ENCODE data around the gene NCAPD3.
"Not testable (repeated sequence)": the region's sequence is repeated elsewhere in the genome, so short reads cannot be mapped to it uniquely, and the experiment has no call there.

Gene NCAPD3, protein sequence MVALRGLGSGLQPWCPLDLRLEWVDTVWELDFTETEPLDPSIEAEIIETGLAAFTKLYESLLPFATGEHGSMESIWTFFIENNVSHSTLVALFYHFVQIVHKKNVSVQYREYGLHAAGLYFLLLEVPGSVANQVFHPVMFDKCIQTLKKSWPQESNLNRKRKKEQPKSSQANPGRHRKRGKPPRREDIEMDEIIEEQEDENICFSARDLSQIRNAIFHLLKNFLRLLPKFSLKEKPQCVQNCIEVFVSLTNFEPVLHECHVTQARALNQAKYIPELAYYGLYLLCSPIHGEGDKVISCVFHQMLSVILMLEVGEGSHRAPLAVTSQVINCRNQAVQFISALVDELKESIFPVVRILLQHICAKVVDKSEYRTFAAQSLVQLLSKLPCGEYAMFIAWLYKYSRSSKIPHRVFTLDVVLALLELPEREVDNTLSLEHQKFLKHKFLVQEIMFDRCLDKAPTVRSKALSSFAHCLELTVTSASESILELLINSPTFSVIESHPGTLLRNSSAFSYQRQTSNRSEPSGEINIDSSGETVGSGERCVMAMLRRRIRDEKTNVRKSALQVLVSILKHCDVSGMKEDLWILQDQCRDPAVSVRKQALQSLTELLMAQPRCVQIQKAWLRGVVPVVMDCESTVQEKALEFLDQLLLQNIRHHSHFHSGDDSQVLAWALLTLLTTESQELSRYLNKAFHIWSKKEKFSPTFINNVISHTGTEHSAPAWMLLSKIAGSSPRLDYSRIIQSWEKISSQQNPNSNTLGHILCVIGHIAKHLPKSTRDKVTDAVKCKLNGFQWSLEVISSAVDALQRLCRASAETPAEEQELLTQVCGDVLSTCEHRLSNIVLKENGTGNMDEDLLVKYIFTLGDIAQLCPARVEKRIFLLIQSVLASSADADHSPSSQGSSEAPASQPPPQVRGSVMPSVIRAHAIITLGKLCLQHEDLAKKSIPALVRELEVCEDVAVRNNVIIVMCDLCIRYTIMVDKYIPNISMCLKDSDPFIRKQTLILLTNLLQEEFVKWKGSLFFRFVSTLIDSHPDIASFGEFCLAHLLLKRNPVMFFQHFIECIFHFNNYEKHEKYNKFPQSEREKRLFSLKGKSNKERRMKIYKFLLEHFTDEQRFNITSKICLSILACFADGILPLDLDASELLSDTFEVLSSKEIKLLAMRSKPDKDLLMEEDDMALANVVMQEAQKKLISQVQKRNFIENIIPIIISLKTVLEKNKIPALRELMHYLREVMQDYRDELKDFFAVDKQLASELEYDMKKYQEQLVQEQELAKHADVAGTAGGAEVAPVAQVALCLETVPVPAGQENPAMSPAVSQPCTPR (N-terminal part only)

GRCh38 chr11:134223836-134224709 lies at the start of gene NCAPD3, which contains the start of gene VPS26B:
TSS of gene NCAPD3 (minus strand) at chr11:134223967. CDS start at chr11:134223926, 41 bp downstream.
TSS of gene VPS26B (plus strand) at chr11:134224671. CDS start at chr11:134225123, 452 bp downstream.
- DNase-seq (ENCODE audit: low spot score): peak; percentile 95

DNA sequence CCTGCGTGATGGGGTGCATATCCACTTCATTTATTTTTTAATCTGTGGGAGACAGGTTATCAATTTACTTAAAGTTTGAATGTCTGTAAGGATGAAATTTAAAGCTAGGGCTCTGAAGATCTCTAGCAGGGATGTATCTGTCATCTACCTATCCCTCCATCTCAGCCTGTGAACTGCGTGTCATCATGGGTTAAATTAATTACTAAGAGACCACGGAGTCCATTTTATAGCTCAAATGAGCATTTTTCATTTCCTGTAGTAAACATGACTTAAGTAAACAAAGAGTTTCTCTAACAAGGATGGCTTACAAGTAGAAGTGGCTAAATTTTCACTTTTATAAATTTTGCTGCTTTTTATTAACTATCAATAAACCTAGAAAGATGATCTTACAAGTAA lies 49.5 kb upstream of the NCAPD3 start:
- DNase-seq (ENCODE audit: low spot score): no peak

DNA sequence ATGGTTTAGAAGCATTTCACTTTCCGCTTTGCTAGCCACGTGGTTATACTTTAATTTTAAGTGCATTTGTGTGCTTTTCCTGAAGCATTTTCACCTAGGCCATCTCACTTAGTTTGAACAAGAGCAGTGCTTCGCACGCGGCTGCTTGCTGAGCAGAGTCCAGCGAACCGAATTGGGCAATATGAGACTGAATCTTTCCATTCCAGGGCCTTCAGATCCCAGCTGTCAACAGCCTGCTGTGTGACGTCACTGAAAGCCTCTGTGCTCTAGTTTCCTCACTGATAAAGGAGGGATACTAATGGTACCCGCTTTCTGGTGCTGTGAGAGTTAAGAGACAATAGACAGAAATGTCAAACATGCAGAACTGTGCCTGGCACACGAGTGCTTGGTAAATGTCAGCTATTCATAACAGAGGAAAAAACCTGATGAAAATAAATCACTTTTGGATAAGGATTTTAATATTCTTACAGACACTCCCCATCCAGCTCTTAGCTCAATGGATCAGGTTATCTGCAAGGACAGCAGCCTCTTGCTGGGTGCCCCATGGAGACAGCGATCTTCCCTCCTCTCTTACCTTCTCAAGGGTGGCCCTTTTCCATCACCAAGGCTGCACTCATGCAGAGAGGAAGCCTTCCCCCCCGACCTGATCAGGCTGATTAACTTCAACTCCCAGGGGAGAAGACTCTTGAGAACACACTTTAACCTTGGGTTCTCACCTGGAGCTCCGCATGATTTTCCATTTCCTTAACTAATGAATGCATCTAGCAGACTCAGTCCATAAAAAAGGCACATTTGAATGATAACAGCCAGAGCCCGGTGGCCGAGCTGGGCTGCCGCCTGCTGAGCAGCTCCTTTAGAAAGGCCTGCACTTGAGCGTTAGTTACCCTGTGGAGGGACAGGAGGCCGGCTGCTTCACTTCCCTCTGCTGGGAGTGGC lies 48.9 kb upstream of the NCAPD3 start:
- no peak for DNase-seq (ENCODE audit: low spot score)

- DNase-seq (ENCODE audit: low spot score): no peak
These were observed 48.2 kb upstream of the NCAPD3 start for GRCh38 chr11:134271978-134272377.

- DNase-seq (ENCODE audit: low spot score): no peak
These were observed 46.5 kb upstream of the NCAPD3 start for GRCh38 chr11:134270250-134270714.

GRCh38 chr11:134267966-134268365 lies 44.2 kb upstream of the NCAPD3 start:
- no peak for DNase-seq (ENCODE audit: low spot score)

- no peak for DNase-seq (ENCODE audit: low spot score)
These were observed 43.7 kb upstream of the NCAPD3 start for GRCh38 chr11:134267461-134267860.

DNA sequence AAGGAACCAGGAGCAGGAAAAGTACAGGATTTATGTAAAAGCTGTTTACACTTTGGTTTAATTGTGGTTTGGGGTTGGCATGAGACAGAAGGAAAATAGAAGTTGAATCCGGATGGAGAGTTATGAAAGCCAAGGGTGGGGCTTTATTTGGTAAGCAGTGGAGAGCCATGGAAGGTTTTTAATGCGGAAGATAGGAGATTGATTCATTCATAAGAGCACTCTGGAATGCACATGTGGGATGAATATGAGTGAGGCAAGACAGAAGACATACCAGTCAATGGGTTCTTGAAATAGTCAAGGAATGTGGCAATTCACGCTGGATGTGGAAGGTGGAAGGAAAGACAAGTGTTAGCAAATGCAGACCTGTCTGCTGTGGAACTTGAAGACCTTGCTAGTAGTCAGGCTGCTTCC lies 43.1 kb upstream of the NCAPD3 start:
- no peak for DNase-seq (ENCODE audit: low spot score)

GRCh38 chr11:134266440-134266839 lies 42.7 kb upstream of the NCAPD3 start:
- DNase-seq (ENCODE audit: low spot score): no peak

GRCh38 chr11:134264966-134265764 lies 41.4 kb upstream of the NCAPD3 start:
- DNase-seq (ENCODE audit: low spot score): no peak

DNA sequence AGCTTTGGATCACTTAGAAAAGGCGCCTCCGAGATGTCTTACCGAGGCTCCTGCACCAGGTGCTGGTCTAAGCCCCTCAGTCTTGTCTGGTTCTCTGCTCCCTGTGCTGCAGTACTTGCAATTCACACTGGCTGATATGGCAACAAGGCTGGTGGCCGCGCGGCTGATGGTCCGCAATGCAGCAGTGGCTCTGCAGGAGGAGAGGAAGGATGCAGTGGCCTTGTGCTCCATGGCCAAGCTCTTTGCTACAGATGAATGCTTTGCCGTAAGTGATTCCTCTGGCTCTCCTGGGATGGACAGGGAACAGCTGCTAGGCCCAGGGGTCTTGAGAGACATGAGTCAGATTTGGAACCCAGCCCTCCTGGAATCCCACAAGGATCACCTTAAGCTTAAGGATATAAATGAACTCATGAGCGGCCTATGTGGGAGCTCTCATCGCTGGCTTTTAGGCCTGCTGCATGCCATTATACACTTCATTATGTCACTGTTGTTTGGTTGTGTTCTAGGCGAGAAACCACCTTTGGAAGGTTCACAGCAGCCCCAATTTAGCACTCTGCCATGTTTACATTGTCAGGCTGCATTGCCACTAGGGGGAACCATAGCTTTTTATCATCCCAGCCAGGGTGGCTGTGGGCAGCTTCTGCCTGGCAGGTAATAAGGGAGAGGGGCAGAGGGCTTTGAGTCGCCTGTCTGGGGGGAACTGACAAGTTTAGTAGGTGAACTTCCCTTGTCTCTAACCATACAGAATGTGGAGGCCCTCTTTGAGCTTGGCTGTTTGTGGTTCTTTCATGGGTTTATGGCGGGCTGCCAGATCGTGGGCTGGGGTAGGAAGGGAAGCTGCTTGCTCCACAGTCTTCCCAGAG lies 38.1 kb upstream of the NCAPD3 start:
- no peak for DNase-seq (ENCODE audit: low spot score)

GRCh38 chr11:134260983-134261382 lies 37.2 kb upstream of the NCAPD3 start:
- DNase-seq (ENCODE audit: low spot score): no peak

GRCh38 chr11:134260503-134260902 lies 36.7 kb upstream of the NCAPD3 start:
- DNase-seq (ENCODE audit: low spot score): no peak

- no peak for DNase-seq (ENCODE audit: low spot score)
These were observed 34.8 kb upstream of the NCAPD3 start for GRCh38 chr11:134258577-134258976.

GRCh38 chr11:134257101-134257500 lies 33.3 kb upstream of the NCAPD3 start:
- DNase-seq (ENCODE audit: low spot score): no peak

DNA sequence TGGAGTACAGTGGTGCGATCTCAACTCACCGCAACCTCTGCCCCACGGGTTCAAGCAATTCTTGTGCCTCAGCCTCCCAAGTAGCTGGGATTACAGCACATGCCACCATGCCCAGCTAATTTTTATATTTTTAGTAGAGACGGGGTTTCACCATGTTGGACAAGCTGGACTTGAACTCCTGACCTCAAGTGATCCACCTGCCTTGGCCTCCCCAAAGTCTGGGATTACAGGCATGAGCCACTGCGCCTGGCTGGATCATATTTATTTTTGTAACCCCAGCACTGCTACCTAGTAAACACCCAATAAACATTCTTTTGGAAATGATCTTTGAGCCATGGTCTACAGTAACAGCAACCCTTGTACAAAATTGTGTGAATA lies 31.4 kb upstream of the NCAPD3 start:
- DNase-seq (ENCODE audit: low spot score): not testable (repeated sequence)

- no peak for DNase-seq (ENCODE audit: low spot score)
These were observed 30.8 kb upstream of the NCAPD3 start for GRCh38 chr11:134254433-134255183.
